Measurements from ENCODE around the gene TEKT2.

GRCh38 chr1:36092798-36093185 is 8.9 kb downstream of the TEKT2 start:
- TF ChIP-seq CTCF (conservative IDR thresholded peaks at IDR 0.05; ENCODE audit: low read length) (no peak), EZH2phosphoT487 (IDR thresholded peaks at IDR 0.05; ENCODE audit: borderline replicate concordance) (no peak)

Data from Loucy (cell line).